Measurements from ENCODE around the gene GPC6. TPM values are rescaled to one million over a fixed set of nuclear protein-coding genes. Genes with fewer than 3 reads are reported as not detected.

GPC6 gene
- total RNA-seq, 1 donor from 2014 or later, result not detected

DNA sequence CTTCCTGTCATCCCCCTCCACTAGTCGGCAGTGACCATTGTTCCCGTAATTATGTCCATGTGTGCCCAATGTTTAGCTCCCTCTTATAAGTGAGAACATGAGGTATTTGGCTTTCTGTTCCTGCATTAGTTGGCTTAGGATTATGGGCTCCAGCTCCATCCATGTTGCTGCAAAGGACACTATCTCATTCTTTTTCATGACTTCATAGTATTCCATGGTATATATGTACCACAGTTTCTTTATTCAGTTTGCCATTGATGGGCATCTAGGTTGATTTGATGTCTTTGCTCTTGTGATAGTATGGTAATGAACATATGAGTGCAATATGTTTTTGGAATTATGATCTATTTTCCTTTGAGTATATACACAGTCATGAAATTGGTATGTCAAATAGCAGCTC is 730.8 kb downstream of the GPC6 start:
- ChIA-PET POLR2A (no interaction called here), CTCF (no interaction called here)
- no peaks in the 10 kb centered on the region for H3K27me3 Mint-ChIP-seq
- H3K36me3 Mint-ChIP-seq (ENCODE audit: low read depth), result no peaks in the 10 kb centered on the region
- H3K4me1 Mint-ChIP-seq, result no peaks in the 10 kb centered on the region
- DNase-seq (no peak), ATAC-seq (ENCODE audit: low read depth) (no peak)
- H3K9me3 Mint-ChIP-seq, result peaks cover 8% of the 10 kb centered on the region
- TF ChIP-seq, protein P1, sequence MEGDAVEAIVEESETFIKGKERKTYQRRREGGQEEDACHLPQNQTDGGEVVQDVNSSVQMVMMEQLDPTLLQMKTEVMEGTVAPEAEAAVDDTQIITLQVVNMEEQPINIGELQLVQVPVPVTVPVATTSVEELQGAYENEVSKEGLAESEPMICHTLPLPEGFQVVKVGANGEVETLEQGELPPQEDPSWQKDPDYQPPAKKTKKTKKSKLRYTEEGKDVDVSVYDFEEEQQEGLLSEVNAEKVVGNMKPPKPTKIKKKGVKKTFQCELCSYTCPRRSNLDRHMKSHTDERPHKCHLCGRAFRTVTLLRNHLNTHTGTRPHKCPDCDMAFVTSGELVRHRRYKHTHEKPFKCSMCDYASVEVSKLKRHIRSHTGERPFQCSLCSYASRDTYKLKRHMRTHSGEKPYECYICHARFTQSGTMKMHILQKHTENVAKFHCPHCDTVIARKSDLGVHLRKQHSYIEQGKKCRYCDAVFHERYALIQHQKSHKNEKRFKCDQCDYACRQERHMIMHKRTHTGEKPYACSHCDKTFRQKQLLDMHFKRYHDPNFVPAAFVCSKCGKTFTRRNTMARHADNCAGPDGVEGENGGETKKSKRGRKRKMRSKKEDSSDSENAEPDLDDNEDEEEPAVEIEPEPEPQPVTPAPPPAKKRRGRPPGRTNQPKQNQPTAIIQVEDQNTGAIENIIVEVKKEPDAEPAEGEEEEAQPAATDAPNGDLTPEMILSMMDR (IDR thresholded peaks at IDR 0.05), result no peak
- H3K4me3 Mint-ChIP-seq, result no peak overlapping the region
- intact Hi-C loops (cut with micrococcal nuclease), result no loop called here
- no peak overlapping the region for H3K27ac Mint-ChIP-seq

DNA sequence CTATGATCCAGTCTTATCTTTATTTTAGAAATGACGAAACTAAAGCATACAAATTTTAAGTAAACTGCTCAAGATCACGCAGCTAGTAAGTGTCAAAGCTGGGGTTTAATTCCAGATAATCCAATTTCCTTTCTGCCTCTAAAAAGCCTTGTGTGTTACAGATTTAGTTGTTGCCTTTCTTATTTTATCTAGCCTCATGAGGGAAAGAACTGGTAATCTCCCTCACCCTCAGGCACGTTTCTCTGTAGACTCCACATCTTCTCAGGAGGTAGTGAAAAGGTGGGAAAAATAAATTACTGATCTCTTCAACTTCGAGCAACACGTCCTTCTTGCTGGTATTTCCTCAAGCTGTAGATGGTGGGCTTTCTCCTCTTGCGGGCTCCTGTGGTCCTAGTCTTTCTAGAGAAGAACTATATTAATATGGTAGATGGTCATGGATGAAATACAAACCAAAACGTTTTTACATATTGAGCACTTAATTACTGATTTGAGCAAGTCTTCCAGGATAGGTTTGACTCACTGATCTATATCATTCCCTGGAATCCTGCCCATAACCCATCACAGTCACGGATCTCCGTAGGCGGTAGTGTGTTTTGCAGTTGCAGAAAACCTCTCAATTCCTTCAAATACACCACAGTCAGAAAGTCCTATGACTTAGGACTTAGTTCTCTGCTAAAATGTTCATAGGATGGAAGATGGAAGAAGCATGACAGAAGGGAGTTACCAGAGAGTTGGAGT is 733.4 kb downstream of the GPC6 start:
- ATAC-seq (ENCODE audit: low read depth) (no peak), DNase-seq (no peak)
- H3K27ac Mint-ChIP-seq, result no peak overlapping the region
- no peak overlapping the region for H3K4me3 Mint-ChIP-seq
- TF ChIP-seq, protein P1 (IDR thresholded peaks at IDR 0.05), result no peak
- ChIA-PET CTCF (no interaction called here), POLR2A (no interaction called here)
- no peaks in the 10 kb centered on the region for H3K27me3 Mint-ChIP-seq
- H3K36me3 Mint-ChIP-seq (ENCODE audit: low read depth), result no peaks in the 10 kb centered on the region
- H3K9me3 Mint-ChIP-seq, result peaks cover 8% of the 10 kb centered on the region
- no peaks in the 10 kb centered on the region for H3K4me1 Mint-ChIP-seq
- intact Hi-C loops (cut with micrococcal nuclease), result no loop called here

DNA sequence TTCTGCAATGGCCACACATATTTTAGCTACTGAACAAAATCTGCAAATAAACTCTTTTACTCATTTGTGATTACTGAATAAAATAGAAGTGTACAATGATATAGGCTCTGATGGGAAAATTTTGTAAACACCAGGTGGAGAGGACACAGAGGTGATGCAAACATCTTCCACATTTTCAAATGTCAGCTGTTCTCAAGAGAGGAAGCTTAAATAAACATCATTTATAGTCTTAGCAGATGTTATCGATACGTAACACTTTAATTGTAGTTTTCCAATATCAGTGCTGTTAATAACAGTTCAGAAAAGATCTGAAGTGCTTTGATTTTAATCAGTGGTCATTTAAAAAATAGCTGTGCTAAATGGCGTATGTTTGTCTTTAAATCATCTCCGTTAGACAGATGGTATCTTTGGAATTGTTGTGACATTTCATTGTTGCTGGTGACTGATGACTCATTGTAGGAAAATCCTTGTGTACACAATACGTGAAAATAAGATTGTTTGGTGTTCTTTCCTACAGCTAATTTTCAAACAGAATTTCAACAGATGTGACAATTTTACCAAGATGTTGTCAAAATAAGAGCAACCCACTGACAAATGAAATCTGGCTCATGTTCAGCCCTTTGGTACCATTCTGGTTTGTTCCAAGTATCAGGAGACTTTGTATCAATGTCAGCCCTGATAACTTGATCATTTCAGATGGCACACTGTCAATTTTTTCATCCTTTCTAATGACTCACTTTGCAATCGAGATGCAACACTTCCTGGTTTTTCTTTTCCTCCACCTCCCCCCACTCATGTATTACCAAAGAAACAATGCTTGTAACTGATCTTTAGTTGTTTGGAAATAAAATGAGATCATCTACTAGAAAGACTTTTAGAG is 736.9 kb downstream of the GPC6 start:
- DNase-seq, result no peak
- TF ChIP-seq, protein P1 (IDR thresholded peaks at IDR 0.05), result no peak
- ChIA-PET POLR2A (no interaction called here), CTCF (no interaction called here)
- Mint-ChIP-seq H3K4me1 (no peaks in the 10 kb centered on the region), H3K27ac (no peak overlapping the region), H3K9me3 (no peaks in the 10 kb centered on the region), H3K4me3 (no peak overlapping the region), H3K36me3 (ENCODE audit: low read depth) (no peaks in the 10 kb centered on the region), H3K27me3 (no peaks in the 10 kb centered on the region)
- intact Hi-C loops (cut with micrococcal nuclease), result no loop called here
- ATAC-seq (ENCODE audit: low read depth), result no peak

DNA sequence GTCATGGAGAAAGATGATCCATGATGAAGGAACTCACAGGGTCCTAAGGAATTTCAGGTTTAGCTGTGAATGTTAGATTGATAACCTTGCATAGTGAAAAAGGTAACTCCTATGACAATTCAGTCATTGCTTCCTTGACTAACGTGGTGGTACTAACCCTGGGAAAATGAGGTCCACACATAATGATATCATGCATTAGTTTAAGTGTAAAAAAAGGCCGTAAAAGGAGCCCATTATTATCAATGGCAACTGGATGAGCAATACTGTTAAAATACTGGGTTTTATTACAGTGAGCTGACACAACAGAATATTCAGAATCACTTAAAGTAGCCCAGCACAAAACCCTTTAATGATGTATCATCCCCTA is 737.5 kb downstream of the GPC6 start:
- no peaks in the 10 kb centered on the region for H3K9me3 Mint-ChIP-seq
- intact Hi-C loops (cut with micrococcal nuclease), result no loop called here

DNA sequence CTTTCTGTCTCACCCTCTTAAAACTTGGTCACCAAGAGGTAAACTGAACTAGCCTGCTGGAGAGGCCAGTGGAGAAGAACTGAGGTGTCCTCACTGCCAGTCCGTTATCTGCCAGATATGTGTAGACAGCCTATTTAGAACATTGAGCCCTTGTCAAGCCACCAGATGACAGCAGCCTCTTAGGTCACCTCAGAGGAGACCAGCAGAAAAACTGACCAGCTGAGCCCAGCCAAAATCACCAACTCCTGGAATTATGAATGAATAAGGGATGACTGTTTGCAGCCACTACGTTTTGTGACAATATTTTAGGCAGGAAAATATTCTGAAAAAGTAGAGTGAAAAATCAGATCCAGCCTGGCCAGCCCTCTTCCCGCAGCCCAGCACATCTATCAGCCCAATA is 739.0 kb downstream of the GPC6 start:
- Mint-ChIP-seq H3K27me3 (no peaks in the 10 kb centered on the region), H3K4me3 (no peak overlapping the region), H3K27ac (no peak overlapping the region), H3K9me3 (no peaks in the 10 kb centered on the region), H3K4me1 (no peaks in the 10 kb centered on the region), H3K36me3 (ENCODE audit: low read depth) (no peaks in the 10 kb centered on the region)
- intact Hi-C loops (cut with micrococcal nuclease), result no loop called here
- POLR2A ChIA-PET, result no interaction called here
- DNase-seq, result no peak
- TF ChIP-seq, protein P1 (IDR thresholded peaks at IDR 0.05), result no peak
- CTCF ChIA-PET, result no interaction called here
- no peak for ATAC-seq (ENCODE audit: low read depth)

More for the DNA sequence above, 737.5 kb downstream of the GPC6 start:
- no peak for ATAC-seq (ENCODE audit: low read depth)
- TF ChIP-seq, protein P1 (IDR thresholded peaks at IDR 0.05), result no peak
- no peak overlapping the region for H3K27ac Mint-ChIP-seq
- H3K36me3 Mint-ChIP-seq (ENCODE audit: low read depth), result no peaks in the 10 kb centered on the region
- POLR2A ChIA-PET, result no interaction called here
- no peak for DNase-seq
- CTCF ChIA-PET, result no interaction called here
- H3K27me3 Mint-ChIP-seq, result no peaks in the 10 kb centered on the region
- no peak overlapping the region for H3K4me3 Mint-ChIP-seq
- H3K4me1 Mint-ChIP-seq, result no peaks in the 10 kb centered on the region
